Measurements from ENCODE around the gene PDE11A.
"Not testable (repeated sequence)": the region's sequence is repeated elsewhere in the genome, so short reads cannot be mapped to it uniquely, and the experiment has no call there.

PDE11A gene

GRCh38 chr2:177812713-177813396, 259.7 kb downstream of the PDE11A start:
- no peak for DNase-seq

- DNase-seq: no peak
These were observed 261.7 kb downstream of the PDE11A start for GRCh38 chr2:177810906-177811305.

- DNase-seq: no peak
These were observed 263.4 kb downstream of the PDE11A start for GRCh38 chr2:177808984-177809809.

GRCh38 chr2:177806025-177806424, 266.6 kb downstream of the PDE11A start:
- DNase-seq: no peak

- DNase-seq: peak; percentile 70
These were observed 273.0 kb downstream of the PDE11A start for GRCh38 chr2:177799531-177799930.

- DNase-seq: peak; percentile 28
These were observed 274.8 kb downstream of the PDE11A start for GRCh38 chr2:177797808-177798207.

- peak; percentile 71 for DNase-seq
These were observed 275.7 kb downstream of the PDE11A start for GRCh38 chr2:177796654-177797415.

- DNase-seq: no peak
These were observed 276.6 kb downstream of the PDE11A start for GRCh38 chr2:177796011-177796410.

- not testable (repeated sequence) for DNase-seq
These were observed 287.4 kb downstream of the PDE11A start for GRCh38 chr2:177785143-177785542.

- no peak for DNase-seq
These were observed 287.9 kb downstream of the PDE11A start for GRCh38 chr2:177784745-177785067.

- no peak for DNase-seq
These were observed 288.5 kb downstream of the PDE11A start for GRCh38 chr2:177783835-177784744.

- DNase-seq: no peak
These were observed 289.5 kb downstream of the PDE11A start for GRCh38 chr2:177783091-177783490.

GRCh38 chr2:177782613-177783012, 290.0 kb downstream of the PDE11A start:
- no peak for DNase-seq

- DNase-seq: no peak
These were observed 294.1 kb downstream of the PDE11A start for GRCh38 chr2:177778472-177778871.

- DNase-seq: peak; percentile 31
These were observed 300.0 kb downstream of the PDE11A start for GRCh38 chr2:177772529-177772928.

- no peak for DNase-seq
These were observed 301.4 kb downstream of the PDE11A start for GRCh38 chr2:177771191-177771590.

GRCh38 chr2:177767768-177768167, 304.8 kb downstream of the PDE11A start:
- DNase-seq: peak; percentile 6

- no peak for DNase-seq
These were observed 306.9 kb downstream of the PDE11A start for GRCh38 chr2:177765698-177766097.

- peak; percentile 86 for DNase-seq
These were observed 308.9 kb downstream of the PDE11A start for GRCh38 chr2:177763531-177764265.

GRCh38 chr2:177759443-177759842, 313.1 kb downstream of the PDE11A start:
- no peak for DNase-seq

GRCh38 chr2:177758591-177759371, 313.8 kb downstream of the PDE11A start:
- peak; percentile 77 for DNase-seq
